ENCODE measurements around the gene MDK.

GRCh38 chr11:46367916-46368267, 13.6 kb upstream of the MDK start:
- TF ChIP-seq CTCF (conservative IDR thresholded peaks at IDR 0.05; ENCODE audit: low read length) (no peak), EZH2phosphoT487 (IDR thresholded peaks at IDR 0.05; ENCODE audit: borderline replicate concordance) (no peak)
